ENCODE results near the gene QSOX2.
A peak's percentile ranks its signal among the peaks of the same experiment; 100 is the strongest.

The QSOX2 gene

DNA sequence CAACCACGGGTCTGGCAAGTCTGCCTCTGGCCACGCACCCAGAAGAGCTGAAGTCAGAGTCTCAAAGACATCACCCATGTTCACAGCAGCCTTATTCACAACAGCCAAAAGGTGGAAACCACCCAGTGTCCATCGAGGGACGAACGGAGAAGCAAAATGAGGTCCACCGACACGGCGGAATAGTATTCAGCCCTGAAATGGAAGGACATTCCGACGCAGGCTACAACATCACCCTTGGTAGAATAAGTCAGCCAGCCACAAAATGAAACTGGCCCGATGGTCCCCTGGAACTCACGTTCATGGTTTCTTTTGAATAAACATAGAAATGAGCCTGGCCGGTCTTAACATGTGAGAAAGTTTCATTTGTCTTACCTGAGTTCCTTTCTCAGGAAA is 41.4 kb upstream of the QSOX2 start:
- no peak for DNase-seq
- TF ChIP-seq GATA1 (IDR thresholded peaks at IDR 0.05; ENCODE audit: low read depth, low read length), result no peak
- no peak for TF ChIP-seq POLR2A (IDR thresholded peaks at IDR 0.05; ENCODE audit: low read length)

DNA sequence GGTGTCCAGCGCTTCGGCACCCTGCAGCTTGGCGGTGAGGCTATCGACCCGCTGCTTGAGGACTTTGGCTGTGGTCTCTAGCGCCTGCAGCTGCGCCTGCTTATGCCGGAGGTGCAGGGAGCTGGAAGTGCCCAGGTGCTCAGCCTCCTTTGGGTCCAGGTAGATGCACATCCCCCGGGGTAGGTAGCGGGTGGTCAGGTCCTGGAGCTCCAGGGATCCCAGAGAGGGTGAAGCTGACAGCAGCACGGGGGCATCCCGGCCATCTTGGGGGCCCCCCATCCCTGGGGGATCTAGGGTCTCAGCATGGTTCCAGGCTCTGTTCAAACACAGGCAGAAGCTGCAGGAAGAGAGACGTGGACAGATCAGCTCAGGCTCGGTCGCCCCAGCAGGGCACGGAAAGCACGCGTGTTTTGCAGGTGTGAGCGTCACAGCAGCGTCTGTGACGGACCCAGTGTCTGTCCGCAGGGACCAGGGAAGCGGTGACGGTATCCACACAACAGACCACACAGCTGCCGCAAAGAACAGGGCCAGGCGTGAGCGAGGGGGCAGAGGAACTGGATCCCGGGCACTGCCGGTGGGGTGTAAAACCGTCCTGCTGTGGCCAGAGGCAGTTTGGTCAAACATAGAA is 40.9 kb upstream of the QSOX2 start:
- no peak for DNase-seq
- TF ChIP-seq POLR2A (IDR thresholded peaks at IDR 0.05; ENCODE audit: low read length) (no peak), GATA1 (IDR thresholded peaks at IDR 0.05; ENCODE audit: low read depth, low read length) (no peak)

DNA sequence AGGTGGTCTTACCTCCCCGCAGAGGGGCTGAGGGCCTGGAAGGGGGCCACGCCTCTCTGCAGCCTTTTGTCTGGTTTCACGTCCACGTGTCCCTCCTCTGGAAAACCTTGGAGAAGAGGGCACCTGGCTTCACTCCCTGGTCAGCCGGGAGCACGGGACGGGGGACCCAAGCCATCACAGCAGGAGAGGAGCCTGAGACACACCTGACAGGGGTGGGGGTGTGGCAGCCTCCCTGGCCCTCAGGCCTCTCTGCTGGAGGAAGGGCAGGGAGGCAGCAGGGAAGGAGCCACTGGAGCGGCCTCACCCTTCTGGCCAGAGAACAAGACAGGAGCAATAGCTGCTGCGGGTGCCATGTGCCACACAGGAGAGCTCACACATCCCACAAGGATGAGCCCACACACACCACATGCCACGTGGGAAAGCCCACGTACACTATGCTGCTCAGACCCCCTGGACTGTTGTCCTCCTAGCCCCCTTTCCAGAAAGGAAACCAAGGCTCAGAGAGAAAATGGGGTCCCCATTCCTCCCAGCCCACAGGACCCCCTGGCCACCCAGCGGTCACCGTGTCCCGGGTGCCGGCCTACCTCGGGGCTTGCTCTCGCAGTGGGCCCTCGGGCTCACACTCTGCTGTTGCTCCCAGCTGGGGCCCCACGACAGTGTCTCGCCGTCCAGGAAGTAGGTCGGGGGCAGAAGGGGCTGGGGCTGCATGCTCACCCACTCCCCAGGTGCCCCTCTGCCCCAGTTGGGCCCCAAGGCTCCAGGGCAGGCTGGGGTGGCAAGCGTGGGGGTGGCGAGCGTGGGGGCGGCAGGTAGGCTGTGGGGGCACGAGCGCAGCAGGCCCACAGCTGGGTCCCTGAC is 40.1 kb upstream of the QSOX2 start:
- TF ChIP-seq GATA1 (IDR thresholded peaks at IDR 0.05; ENCODE audit: low read depth, low read length) (no peak), POLR2A (IDR thresholded peaks at IDR 0.05; ENCODE audit: low read length) (no peak)
- DNase-seq, result no peak

DNA sequence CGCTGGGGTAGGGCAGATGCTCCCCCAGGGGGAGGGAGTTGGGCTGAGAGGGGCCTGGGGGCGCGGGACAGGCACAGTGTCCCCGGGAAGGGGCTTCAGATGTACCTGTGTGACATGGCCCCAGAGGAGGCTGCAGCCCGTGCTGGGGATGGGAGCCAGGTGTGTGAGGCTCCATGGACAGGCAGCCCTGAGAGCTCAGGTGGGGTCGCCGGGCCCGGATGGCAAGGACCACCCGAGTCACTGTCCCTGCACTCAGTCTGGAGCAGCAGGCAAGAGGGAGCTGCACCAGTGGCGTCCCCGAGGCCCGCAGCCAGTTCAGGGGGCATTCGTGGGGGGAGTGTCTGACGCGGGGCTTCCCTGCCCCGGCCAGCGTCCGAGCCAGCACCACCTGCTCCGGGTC is 39.3 kb upstream of the QSOX2 start:
- DNase-seq, result no peak
- TF ChIP-seq GATA1 (IDR thresholded peaks at IDR 0.05; ENCODE audit: low read depth, low read length), result no peak
- TF ChIP-seq POLR2A (IDR thresholded peaks at IDR 0.05; ENCODE audit: low read length), result no peak

DNA sequence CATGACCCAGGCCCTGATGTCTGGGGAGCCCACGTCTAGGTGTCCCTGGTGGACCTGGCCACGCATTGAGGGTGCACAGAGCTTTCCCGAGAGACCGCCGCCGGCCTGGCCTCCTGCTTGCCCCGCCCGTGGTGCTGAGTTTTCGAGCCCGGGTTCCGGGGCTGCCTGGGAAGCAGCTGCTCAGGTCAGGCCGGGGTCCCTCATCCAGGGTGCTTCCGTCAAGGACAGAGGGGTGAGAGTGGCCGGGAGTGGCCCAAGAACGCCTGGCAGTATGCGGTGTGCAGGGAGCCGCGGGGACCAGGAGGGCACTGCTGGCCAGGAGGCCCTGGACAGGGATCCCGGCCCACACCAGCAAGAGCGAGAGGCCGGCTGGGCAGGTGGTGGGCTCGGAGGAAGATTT is 38.7 kb upstream of the QSOX2 start:
- TF ChIP-seq POLR2A (IDR thresholded peaks at IDR 0.05; ENCODE audit: low read length) (no peak), GATA1 (IDR thresholded peaks at IDR 0.05; ENCODE audit: low read depth, low read length) (no peak)

DNA sequence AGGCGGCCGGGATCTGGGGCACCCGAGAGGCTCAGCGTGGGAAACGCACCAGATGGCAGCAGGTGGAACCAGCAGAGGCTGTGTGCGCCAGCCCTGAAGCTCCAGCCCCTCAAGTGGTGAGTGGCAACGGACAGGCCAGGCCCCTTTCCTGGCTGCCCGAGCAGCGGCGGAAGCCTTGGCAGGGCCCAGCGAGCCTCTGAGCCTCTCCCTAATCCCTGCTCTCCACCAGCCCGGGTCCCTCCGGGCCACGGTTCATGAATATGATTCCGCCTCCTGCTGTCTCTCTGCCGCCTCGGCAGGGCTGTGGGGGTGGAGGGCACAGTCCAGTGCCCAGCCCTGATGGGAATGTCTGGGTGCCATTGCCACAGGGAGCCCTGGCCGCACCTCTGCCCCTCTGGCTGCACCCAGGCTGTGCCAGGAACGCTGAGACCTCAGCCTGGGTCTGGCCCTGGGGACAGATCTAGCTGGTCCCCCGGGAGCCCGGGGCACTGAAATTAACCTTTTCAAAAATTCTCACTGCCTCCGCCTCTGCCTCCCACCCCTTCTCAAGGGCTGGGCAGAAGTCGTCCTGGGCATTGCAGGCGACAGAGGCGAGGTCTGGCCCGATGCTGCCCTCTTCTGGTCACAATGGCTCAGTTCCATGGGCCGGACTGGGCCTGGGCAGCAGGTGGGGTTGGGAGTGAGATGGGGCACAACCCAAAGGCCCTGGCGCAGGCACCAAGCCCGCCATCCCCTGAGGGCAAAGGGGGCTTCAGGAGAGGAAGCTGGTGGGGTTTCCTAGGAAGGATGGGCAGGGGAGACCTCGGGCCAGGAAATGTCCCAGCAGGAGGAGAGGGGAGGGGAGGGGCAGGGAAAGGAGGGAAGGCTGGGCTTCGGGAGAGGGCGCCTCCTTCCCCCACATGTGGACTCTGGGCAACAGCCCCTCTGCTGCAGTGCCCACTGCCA is 38.0 kb upstream of the QSOX2 start:
- TF ChIP-seq GATA1 (IDR thresholded peaks at IDR 0.05; ENCODE audit: low read depth, low read length), result no peak
- TF ChIP-seq POLR2A (IDR thresholded peaks at IDR 0.05; ENCODE audit: low read length), result no peak
- peak; percentile 69 to 86 for DNase-seq

More for the DNA sequence above, 38.7 kb upstream of the QSOX2 start:
- DNase-seq, result no peak

DNA sequence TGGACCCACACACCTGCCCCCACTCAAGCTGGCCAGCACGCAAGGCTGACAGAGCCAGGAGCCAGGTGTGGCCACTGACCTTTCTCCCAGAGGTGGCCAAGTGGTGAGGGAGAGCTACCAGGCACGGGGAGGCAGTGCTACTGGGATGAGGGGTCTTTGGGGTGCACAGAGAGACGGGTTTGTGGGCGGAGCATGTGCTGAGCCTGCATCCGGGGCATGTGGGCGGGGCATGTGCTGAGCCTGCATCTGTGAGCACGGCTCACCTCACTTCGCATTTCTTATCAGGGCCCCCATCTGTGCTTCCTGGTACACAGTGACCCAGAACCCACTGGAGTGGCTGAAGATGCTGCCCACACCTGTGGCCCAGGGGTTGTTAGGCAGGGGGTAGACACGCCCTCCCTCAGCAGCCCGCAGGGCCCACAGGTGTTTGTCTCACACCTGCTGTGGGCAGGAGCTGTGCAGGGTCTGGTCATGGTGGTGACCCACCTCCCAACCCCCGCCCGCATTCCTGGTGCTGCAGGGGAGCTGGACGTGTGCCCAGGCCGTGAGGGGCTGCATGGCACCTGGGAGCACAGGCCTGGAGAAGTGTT is 36.8 kb upstream of the QSOX2 start:
- no peak for DNase-seq
- TF ChIP-seq POLR2A (IDR thresholded peaks at IDR 0.05; ENCODE audit: low read length), result no peak

DNA sequence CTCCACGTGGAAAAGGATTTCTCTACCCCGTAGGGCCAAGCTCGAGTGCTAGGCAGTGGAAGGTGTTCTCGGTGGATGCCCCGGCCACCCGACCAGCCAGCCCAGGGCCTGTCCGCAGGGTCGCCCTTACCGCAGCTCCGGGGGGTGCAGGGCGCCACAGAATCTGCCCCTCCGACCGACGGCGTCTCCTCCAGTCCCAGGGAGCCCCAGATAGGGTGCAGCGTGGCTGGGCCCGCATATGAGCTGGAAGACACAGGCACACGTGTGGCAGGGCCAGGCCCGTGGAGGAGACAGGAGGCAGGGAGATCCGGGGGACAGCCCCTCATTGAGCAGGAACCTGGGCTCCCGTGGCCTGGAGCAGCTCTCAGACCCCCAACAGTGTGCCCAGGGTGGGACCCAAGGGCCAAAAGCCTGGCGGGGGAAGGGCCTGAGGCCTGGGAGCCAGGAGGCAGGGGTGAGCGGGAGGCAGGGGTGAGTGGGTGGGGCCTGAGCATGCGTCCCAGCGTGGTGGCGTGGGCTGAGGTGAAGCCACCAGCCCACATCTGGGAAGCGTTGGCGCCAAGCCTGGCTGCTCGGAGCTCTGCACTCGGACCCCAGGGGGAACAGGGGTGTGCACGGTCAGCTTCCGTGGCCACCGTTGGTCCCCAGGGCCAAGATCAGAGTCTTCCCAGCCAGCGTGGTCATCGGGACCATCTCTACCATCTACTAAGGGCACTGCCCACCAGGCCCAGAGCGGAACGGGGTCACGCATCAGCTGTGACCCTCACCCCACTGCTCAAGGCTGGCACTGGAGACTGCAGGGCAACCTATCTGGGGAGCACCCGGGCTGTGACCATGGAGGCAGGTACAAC is 36.0 kb upstream of the QSOX2 start:
- DNase-seq, result no peak
- TF ChIP-seq POLR2A (IDR thresholded peaks at IDR 0.05; ENCODE audit: low read length) (no peak), GATA1 (IDR thresholded peaks at IDR 0.05; ENCODE audit: low read depth, low read length) (no peak)

DNA sequence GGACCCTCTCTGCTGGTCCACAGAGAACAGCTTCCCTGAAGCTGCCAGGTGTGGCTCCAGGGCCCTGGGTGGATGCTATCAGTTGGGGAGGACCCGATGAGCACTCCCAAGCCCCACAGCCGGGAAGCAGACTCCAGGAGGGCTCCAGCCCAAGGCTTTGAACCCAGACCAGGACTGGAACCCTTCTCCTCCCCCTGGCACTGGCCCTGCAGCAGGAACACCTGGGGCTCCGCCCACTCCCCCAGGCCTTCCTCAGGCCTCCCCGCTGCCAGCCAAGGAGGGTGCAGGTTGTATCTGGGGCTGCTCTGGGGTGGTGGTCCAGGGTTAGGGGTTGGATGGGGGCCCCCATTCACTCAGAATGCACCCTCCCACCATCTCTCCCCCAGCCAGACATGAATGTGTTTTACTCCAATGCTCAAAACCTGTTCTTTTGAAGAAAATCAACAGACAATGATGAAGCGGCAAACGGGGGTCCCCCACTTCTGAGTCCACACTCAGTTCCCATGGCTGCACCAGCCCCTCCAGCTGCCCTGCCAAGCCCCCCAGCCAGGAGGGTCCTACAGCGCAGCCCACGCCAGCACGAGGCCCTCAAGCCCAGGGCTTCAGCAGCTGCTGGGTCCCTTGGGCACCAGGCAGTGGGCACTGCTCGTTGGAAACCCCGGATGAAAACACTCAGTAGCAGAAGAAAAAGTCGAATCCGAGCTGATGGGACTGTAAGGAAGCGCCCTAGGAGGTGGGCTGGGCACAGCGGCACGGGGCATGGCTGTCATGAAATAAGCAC is 35.1 kb upstream of the QSOX2 start:
- no peak for DNase-seq
- no peak for TF ChIP-seq POLR2A (IDR thresholded peaks at IDR 0.05; ENCODE audit: low read length)
- TF ChIP-seq GATA1 (IDR thresholded peaks at IDR 0.05; ENCODE audit: low read depth, low read length), result no peak

DNA sequence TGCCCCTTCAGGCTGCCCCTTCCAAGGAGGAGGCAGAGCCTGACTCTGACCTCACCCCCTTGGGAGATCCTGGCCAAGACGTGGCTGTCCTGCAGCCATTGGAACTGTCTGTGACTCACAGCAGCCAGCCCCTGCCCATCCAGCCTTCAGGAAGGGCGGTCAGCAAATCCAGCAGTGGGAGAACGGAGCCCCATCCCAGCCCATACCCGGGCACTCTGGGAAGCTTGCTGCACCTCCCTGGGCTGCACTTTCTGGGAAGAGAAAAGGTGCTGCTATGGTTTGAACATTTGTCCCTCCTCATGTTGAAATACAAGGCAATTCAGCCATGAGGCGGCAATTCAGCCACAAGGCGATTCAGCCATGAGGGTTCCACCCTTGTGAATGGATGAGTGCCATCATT is 33.9 kb upstream of the QSOX2 start:
- TF ChIP-seq GATA1 (IDR thresholded peaks at IDR 0.05; ENCODE audit: low read depth, low read length) (no peak), POLR2A (IDR thresholded peaks at IDR 0.05; ENCODE audit: low read length) (no peak)
- peak in 1 of 2 experiments; percentile 14 for DNase-seq

DNA sequence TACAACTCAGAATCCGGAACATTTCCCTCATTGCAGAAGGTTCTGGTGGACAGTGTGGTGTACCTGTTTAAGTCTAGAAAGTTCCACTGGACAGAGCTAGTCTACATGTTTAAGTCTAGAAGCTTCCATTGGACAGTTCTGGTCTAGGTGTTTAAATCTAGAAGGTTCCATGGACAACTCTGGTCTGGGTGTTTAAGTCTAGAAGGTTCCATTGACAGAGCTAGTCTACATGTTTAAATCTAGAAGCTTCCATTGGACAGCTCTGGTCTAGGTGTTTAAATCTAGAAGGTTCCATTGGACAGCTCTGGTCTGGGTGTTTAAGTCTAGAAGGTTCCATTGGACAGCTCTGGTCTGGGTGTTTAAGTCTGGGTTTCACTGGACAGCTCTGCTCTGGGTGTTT is 33.3 kb upstream of the QSOX2 start:
- TF ChIP-seq POLR2A (IDR thresholded peaks at IDR 0.05; ENCODE audit: low read length) (no peak), GATA1 (IDR thresholded peaks at IDR 0.05; ENCODE audit: low read depth, low read length) (no peak)
- DNase-seq, result no peak

DNA sequence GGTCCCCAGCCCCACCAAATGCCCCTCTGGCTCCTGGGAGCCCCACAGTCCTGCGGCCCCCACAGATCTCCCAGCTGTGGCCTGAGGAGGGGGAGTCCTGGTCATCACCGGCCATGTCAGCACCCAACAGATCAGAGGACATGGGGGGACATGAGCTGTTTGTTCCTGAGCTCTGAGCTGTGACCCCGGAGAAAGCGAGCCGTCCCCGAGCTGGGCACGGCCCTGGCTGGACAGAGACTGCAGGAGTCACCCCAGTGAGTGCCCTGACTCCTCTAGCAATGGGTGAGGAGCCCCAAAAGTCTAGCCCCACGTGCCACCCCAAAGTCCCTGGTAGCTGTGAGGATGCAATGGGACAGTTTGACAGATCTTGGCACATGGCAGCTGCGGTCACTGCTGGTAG is 32.6 kb upstream of the QSOX2 start:
- TF ChIP-seq GATA1 (IDR thresholded peaks at IDR 0.05; ENCODE audit: low read depth, low read length) (no peak), POLR2A (IDR thresholded peaks at IDR 0.05; ENCODE audit: low read length) (no peak)
- no peak for DNase-seq
